Measurements from ENCODE around the gene SORCS3. TPM values are rescaled to one million over a fixed set of nuclear protein-coding genes. Genes with fewer than 3 reads are reported as not detected.

The SORCS3 gene
- total RNA-seq, 6 experiments from 2014 or later, result not detected

- Histone ChIP-seq H3K4me3 (no peak overlapping the region), H3K27me3 (no peaks in the 10 kb centered on the region), H3K9me3 (no peaks in the 10 kb centered on the region), H3K4me1 (no peaks in the 10 kb centered on the region), H3K27ac (no peak overlapping the region), H3K36me3 (no peaks in the 10 kb centered on the region)
- DNase-seq (no peak), ATAC-seq (no peak)
- intact Hi-C loops (cut with DNase I), result no loop called here
- TF ChIP-seq CTCF (IDR thresholded peaks at IDR 0.05) (no peak), POLR2A (IDR thresholded peaks at IDR 0.05) (no peak)
- 78% methylated on average over 5 of the region's 9 CpGs for WGBS (ENCODE audit: insufficient coverage, low coverage, low lambda C conversion rate, missing lambda C conversion rate)
These were observed 306.2 kb downstream of the SORCS3 start for GRCh38 chr10:104947314-104947713.

- Histone ChIP-seq H3K4me3 (no peak overlapping the region), H3K27me3 (no peaks in the 10 kb centered on the region), H3K27ac (no peak overlapping the region), H3K4me1 (no peaks in the 10 kb centered on the region), H3K9me3 (no peaks in the 10 kb centered on the region), H3K36me3 (no peaks in the 10 kb centered on the region)
- WGBS (ENCODE audit: insufficient coverage, low coverage, low lambda C conversion rate, missing lambda C conversion rate), result 53% methylated on average over 4 of the region's 4 CpGs
- no peak for TF ChIP-seq CTCF (IDR thresholded peaks at IDR 0.05)
- TF ChIP-seq POLR2A (IDR thresholded peaks at IDR 0.05), result no peak
- intact Hi-C loops (cut with DNase I), result no loop called here
- no peak for ATAC-seq
- DNase-seq, result no peak
These were observed 316.2 kb downstream of the SORCS3 start for GRCh38 chr10:104957178-104957841.

- no peak overlapping the region for H3K27ac ChIP-seq
- no peaks in the 10 kb centered on the region for H3K27me3 ChIP-seq
- H3K9me3 ChIP-seq, result no peaks in the 10 kb centered on the region
- no peaks in the 10 kb centered on the region for H3K36me3 ChIP-seq
- TF ChIP-seq POLR2A (IDR thresholded peaks at IDR 0.05), result no peak
- no peak for TF ChIP-seq CTCF (IDR thresholded peaks at IDR 0.05)
- no peak overlapping the region for H3K4me3 ChIP-seq
- DNase-seq (no peak), ATAC-seq (no peak)
- intact Hi-C loops (cut with DNase I), result no loop called here
- 27% methylated on average over 2 of the region's 2 CpGs for WGBS (ENCODE audit: insufficient coverage, low coverage, low lambda C conversion rate, missing lambda C conversion rate)
- no peaks in the 10 kb centered on the region for H3K4me1 ChIP-seq
These were observed 325.6 kb downstream of the SORCS3 start for GRCh38 chr10:104966563-104967297.

GRCh38 chr10:104980368-104980767 lies 339.3 kb downstream of the SORCS3 start:
- TF ChIP-seq POLR2A (IDR thresholded peaks at IDR 0.05), result no peak
- Histone ChIP-seq H3K27me3 (no peaks in the 10 kb centered on the region), H3K36me3 (no peaks in the 10 kb centered on the region), H3K4me1 (no peaks in the 10 kb centered on the region), H3K27ac (no peak overlapping the region), H3K4me3 (no peak overlapping the region), H3K9me3 (no peaks in the 10 kb centered on the region)
- 41% methylated on average over 2 of the region's 2 CpGs for WGBS (ENCODE audit: insufficient coverage, low coverage, low lambda C conversion rate, missing lambda C conversion rate)
- ATAC-seq, result no peak
- intact Hi-C loops (cut with DNase I), result no loop called here
- no peak for DNase-seq

GRCh38 chr10:104981995-104982394 lies 340.9 kb downstream of the SORCS3 start:
- no peak for ATAC-seq
- 61% methylated on average over 4 of the region's 4 CpGs for WGBS (ENCODE audit: insufficient coverage, low coverage, low lambda C conversion rate, missing lambda C conversion rate)
- H3K27ac ChIP-seq, result no peak overlapping the region
- intact Hi-C loops (cut with DNase I), result no loop called here
- no peak overlapping the region for H3K4me3 ChIP-seq
- TF ChIP-seq CTCF (IDR thresholded peaks at IDR 0.05) (no peak), POLR2A (IDR thresholded peaks at IDR 0.05) (no peak)
- H3K36me3 ChIP-seq, result no peaks in the 10 kb centered on the region
- DNase-seq, result no peak
- H3K27me3 ChIP-seq, result no peaks in the 10 kb centered on the region
- no peaks in the 10 kb centered on the region for H3K4me1 ChIP-seq
- no peaks in the 10 kb centered on the region for H3K9me3 ChIP-seq

Measured in right lobe of liver (tissue), 6 donors.